Activated CD8-positive, alpha-beta T cell treated with anti-CD3 and anti-CD28 coated beads for 36 hours (primary cell): ENCODE results near the gene PROM1. TPM values are rescaled to one million over a fixed set of nuclear protein-coding genes. Genes with fewer than 3 reads are reported as not detected.

Source experiments
- ATAC-seq: fragments of 200-7000 bp; cut with Tn5 transposase; one replicate; pipeline ENCODE4 v1.10.0; 2021; ENCODE audit warnings: mild to moderate bottlenecking, moderate library complexity
- CTCF ChIA-PET: fragments of 350-600 bp; sonication (Branson Sonifier 250); formaldehyde crosslinking; loops from one replicate; lab custom pipeline; 2021; ENCODE audit warnings: antibody characterized with exemption; lab: Charles Lee
- POLR2A ChIA-PET: fragments of 350-600 bp; sonication (Branson Sonifier 250); formaldehyde crosslinking; loops from one replicate; lab custom pipeline; 2021; ENCODE audit warnings: antibody characterized with exemption; lab: Charles Lee
- DNase-seq: peaks from one replicate; pipeline ENCODE4 v3.0.0-alpha.2; 2020
- H3K27ac Mint-ChIP-seq: one replicate; pipeline ENCODE4 v1.8.0; 2021; ENCODE audit warnings: mild to moderate bottlenecking, mixed read lengths
- H3K27me3 Mint-ChIP-seq: one replicate; pipeline ENCODE4 v1.8.0; 2021; ENCODE audit warnings: mixed read lengths
- H3K36me3 Mint-ChIP-seq: one replicate; pipeline ENCODE4 v1.8.0; 2021; ENCODE audit warnings: low read depth, mixed read lengths
- H3K4me1 Mint-ChIP-seq: one replicate; pipeline ENCODE4 v1.8.0; 2021; ENCODE audit warnings: low read depth, mixed read lengths
- H3K4me3 Mint-ChIP-seq: one replicate; pipeline ENCODE4 v1.8.0; 2021; ENCODE audit warnings: mild to moderate bottlenecking, moderate library complexity, mixed read lengths
- H3K9me3 Mint-ChIP-seq: one replicate; pipeline ENCODE4 v1.8.0; 2021; ENCODE audit warnings: mixed read lengths
- intact Hi-C: fragments of 100-400 bp; cut with micrococcal nuclease; formaldehyde crosslinking; loops from one replicate; pipeline ENCODE4 v1.10.0; 2022
- total RNA-seq, 2 experiments: library from RNA; stranded (reverse); gene quantifications; one replicate each; pipeline ENCODE4 v1.2.3, GENCODE V29; 2021
- TF ChIP-seq, protein P1 (sequence below): fragments of 200-600 bp; IDR thresholded peaks from one replicate; pipeline ENCODE4 v1.8.0; 2022; ENCODE audit warnings: antibody characterized with exemption, mild to moderate bottlenecking

Gene PROM1
- total RNA-seq, 2 experiments from 2014 or later: 0.22 TPM; not detected in 1

DNA sequence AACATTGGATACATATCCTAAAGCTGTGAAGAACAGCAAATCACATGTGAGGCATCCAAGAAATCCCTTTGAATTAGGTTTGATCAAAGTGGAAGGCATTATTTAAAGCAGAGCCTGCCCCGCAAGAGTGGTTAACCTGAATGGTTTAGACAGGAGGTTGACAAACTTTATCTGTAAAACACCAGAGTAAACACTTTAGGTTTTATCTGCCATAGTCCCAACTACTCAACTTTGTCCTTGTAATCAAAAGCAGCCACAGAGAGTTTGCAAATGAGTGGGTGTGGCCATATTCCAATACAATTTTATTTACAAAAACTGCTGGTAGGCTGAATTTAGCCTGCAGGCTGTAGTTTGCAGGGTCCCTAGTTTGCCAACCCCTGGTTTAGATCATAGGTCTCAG lies 95.6 kb downstream of the PROM1 start:
- Mint-ChIP-seq H3K9me3 (no peaks in the 10 kb centered on the region), H3K27ac (no peak overlapping the region), H3K27me3 (peaks cover 9% of the 10 kb centered on the region), H3K4me3 (no peak overlapping the region), H3K4me1 (peaks cover 3% of the 10 kb centered on the region), H3K36me3 (no peaks in the 10 kb centered on the region)
- ChIA-PET POLR2A (interaction anchor here (0.6 kb wide), 1 partner anchor 447 kb away, joined by 5 read pairs; no protein-coding TSS in a partner anchor), CTCF (interaction anchor here (0.9 to 1.9 kb wide), 4 partner anchors 8 to 106 kb away, joined by 3 to 10 read pairs (median 5); no protein-coding TSS in a partner anchor)
- ATAC-seq (no peak), DNase-seq (no peak)
- intact Hi-C loops: no loop called here
- TF ChIP-seq, protein P1, sequence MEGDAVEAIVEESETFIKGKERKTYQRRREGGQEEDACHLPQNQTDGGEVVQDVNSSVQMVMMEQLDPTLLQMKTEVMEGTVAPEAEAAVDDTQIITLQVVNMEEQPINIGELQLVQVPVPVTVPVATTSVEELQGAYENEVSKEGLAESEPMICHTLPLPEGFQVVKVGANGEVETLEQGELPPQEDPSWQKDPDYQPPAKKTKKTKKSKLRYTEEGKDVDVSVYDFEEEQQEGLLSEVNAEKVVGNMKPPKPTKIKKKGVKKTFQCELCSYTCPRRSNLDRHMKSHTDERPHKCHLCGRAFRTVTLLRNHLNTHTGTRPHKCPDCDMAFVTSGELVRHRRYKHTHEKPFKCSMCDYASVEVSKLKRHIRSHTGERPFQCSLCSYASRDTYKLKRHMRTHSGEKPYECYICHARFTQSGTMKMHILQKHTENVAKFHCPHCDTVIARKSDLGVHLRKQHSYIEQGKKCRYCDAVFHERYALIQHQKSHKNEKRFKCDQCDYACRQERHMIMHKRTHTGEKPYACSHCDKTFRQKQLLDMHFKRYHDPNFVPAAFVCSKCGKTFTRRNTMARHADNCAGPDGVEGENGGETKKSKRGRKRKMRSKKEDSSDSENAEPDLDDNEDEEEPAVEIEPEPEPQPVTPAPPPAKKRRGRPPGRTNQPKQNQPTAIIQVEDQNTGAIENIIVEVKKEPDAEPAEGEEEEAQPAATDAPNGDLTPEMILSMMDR: no peak

DNA sequence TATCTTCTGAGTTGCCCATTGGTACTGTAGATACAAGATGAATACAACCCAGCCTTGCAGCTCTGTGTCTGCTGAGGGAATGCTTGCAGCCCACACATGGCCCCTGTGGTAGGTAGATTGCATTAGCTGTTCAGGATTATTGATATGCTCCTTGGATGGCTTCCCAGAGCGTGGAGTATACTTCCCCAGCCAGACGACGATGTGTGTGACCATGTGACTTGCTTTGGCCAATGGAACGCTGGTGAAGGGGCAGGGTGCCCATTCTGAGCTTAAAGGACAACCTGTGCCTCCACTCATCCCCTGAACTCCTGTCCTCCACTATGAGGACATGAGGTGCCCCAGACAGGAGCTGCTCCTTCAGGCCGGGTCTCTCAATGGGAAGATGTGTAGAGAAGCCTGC lies 96.9 kb downstream of the PROM1 start:
- ChIA-PET POLR2A (no interaction called here), CTCF (interaction anchor here (1.5 to 1.7 kb wide), 3 partner anchors 15 to 104 kb away, joined by 5 read pairs; no protein-coding TSS in a partner anchor)
- Mint-ChIP-seq H3K27me3 (peaks cover 7% of the 10 kb centered on the region), H3K4me1 (peaks cover 1% of the 10 kb centered on the region), H3K36me3 (no peaks in the 10 kb centered on the region), H3K27ac (no peak overlapping the region), H3K9me3 (no peaks in the 10 kb centered on the region), H3K4me3 (no peak overlapping the region)
- intact Hi-C loops: no loop called here
- ATAC-seq: no peak
- TF ChIP-seq, protein P1: no peak
- no peak for DNase-seq

DNA sequence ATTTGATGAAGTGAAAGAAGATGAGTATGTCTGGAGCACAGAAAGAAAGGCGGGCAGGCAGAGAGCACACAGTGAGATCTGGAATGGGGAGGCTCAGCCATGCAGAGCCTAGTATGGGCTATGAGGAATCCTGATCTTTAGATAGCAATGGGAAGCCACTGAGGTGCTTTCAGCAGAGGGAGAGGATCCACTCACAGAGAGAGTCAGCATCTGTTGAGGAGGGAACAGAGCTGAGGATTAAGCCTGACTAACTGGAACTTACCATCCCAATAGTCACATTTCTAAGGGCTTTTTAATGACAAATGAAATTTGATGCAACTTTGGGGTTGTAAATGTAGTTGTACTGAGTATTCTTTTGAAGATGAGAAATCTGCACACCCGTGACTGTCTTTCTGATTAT lies 100.2 kb downstream of the PROM1 start:
- H3K9me3 Mint-ChIP-seq: no peaks in the 10 kb centered on the region
- CTCF ChIA-PET: interaction anchor here (1.2 kb wide), 1 partner anchor 17 kb away, joined by 6 read pairs; no protein-coding TSS in a partner anchor
- no peak for ATAC-seq
- no peaks in the 10 kb centered on the region for H3K4me1 Mint-ChIP-seq
- no peaks in the 10 kb centered on the region for H3K36me3 Mint-ChIP-seq
- TF ChIP-seq, protein P1: no peak
- POLR2A ChIA-PET: no interaction called here
- intact Hi-C loops: no loop called here
- H3K27me3 Mint-ChIP-seq: no peaks in the 10 kb centered on the region
- no peak overlapping the region for H3K27ac Mint-ChIP-seq
- no peak for DNase-seq
- no peak overlapping the region for H3K4me3 Mint-ChIP-seq

DNA sequence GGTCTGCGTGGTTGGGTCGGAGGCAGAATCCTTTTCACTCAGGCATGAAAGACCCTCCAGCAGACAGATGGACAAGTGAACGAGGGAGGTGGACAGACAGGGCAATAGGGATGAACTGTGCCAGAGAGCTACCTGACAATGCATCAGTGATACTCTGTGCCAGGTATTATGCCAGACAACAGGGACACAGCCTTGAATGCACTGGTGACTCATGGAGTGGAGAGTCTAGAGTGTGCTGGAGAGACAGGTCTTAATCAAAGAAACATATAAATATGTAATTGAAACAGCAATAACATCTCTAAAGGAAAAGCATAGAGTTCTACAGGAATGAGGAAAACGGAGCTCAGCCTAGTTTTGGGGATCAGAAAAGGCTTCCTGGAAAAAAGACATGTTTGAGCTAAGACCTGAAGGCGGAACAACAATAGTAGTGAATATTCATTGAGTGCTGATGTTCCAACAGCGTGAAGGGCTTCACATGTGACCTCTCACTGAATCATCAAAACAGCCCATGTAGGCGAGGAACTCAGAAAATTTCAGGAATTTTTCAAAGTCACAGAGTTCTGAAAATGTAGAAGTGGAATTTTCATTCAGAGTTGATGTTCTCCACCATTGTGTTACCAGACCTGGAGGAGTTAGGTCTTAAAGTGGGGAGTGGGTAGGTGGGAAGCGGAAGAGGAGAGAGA lies 100.8 kb downstream of the PROM1 start:
- no peaks in the 10 kb centered on the region for H3K27me3 Mint-ChIP-seq
- no peak overlapping the region for H3K4me3 Mint-ChIP-seq
- intact Hi-C loops: no loop called here
- TF ChIP-seq, protein P1: no peak
- no peaks in the 10 kb centered on the region for H3K9me3 Mint-ChIP-seq
- DNase-seq (no peak), ATAC-seq (no peak)
- no peaks in the 10 kb centered on the region for H3K36me3 Mint-ChIP-seq
- no peaks in the 10 kb centered on the region for H3K4me1 Mint-ChIP-seq
- POLR2A ChIA-PET: no interaction called here
- CTCF ChIA-PET: interaction anchor here (0.8 to 1.2 kb wide), 2 partner anchors 18 to 101 kb away, joined by 3 to 6 read pairs; no protein-coding TSS in a partner anchor
- H3K27ac Mint-ChIP-seq: no peak overlapping the region
